Measurements from ENCODE around the gene MLLT10. TPM values are rescaled to one million over a fixed set of nuclear protein-coding genes. Genes with fewer than 3 reads are reported as not detected.

Gene MLLT10
- total and polyA plus RNA-seq, 4 donors = 23.1 to 55.5 (median 32.6) TPM

DNA sequence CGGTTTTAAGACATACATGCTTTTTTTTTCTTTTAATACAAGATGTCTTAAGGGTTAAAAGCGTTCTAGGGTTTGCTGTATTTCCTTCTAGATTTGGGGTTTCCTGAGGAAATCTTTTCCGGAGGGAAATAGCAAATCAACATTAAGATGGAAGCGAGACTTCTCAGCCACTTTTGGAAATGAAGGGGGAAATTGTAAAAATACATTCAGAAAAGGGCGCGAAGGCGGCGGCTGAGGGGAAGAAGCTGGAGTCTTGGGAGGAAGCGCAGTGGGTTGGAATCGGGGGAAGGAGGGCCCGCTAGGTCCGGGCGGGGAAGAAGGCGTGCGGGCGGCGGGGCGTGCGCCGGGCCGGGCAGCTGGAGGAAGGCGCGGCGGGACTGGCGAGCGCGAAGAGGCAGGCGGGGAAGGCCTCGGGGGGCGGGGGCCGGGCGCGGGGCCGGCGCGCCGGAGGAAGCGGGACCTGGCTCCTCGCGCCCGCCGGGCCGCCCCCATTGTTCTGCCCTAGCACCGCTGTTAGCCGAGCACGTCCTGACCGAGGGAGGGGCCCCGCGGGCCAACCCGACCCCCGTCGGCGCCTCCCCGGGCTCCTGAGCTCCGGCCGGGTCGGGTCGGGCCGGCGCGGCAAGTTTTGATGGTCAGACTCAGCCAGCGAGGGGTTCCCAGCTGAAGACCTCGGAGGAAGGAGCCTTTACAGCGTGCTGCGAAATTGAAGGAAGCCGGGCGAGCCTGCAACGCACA is 7.0 kb upstream of the MLLT10 start:
- DNase-seq (ENCODE audit: low read depth in 4 of 6, low spot score in 6 of 6) = peak in 4 of 6 donors; percentile 39 to 84 (median 66)
- Histone ChIP-seq H3K9me3 (ENCODE audit: control insufficient read depth, insufficient read depth, low read length) (no peaks in the 10 kb centered on the region), H3K4me1 (ENCODE audit: control insufficient read depth, insufficient read depth, low read length) (peaks cover 3% of the 10 kb centered on the region), H3K36me3 (ENCODE audit: control insufficient read depth, insufficient read depth, low read length) (no peaks in the 10 kb centered on the region), H3K4me3 (ENCODE audit: low read depth, low read length) (peak overlapping the region; percentile 69), H3K27ac (ENCODE audit: low read depth, low read length) (peak overlapping the region; percentile 98), H3K27me3 (ENCODE audit: control insufficient read depth, insufficient read depth, low read length) (no peaks in the 10 kb centered on the region)
- under 1% methylated on average over 66 of the region's 68 CpGs for WGBS (ENCODE audit: insufficient coverage)

DNA sequence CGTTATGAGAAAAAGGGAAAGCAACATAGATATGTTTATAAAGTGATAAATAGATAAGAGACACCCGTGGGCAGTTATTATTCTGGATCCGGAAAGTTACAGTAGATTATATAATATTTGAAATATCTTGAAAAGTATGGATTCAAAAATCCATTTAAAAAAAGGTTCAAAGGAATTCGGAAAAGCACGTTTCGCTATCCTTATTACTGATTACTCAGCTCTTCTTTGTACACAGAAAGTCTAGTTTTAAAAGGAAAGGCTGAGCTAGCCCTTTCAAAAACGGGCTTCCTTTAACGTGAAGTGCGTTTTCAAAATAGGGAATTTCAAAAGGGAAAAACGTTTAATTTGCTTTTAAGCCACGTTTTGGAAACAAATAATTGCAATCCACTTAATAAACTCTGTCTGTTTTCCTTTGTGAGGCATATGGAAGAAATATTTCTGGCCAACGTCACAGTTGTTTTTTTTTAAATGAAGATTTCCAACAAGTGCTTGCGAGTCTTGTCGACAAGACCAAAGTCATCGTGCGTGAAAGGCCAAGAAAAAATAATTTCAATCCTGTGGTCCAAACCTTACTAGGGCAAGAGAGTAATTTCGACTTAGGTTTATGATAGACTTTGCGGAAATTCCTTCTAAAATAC is 6.3 kb upstream of the MLLT10 start:
- H3K36me3 ChIP-seq (ENCODE audit: control insufficient read depth, insufficient read depth, low read length) = no peaks in the 10 kb centered on the region
- H3K4me3 ChIP-seq (ENCODE audit: low read depth, low read length) = peak overlapping the region; percentile 69
- H3K27ac ChIP-seq (ENCODE audit: low read depth, low read length) = peak overlapping the region; percentile 98
- H3K27me3 ChIP-seq (ENCODE audit: control insufficient read depth, insufficient read depth, low read length) = no peaks in the 10 kb centered on the region
- peaks cover 3% of the 10 kb centered on the region for H3K4me1 ChIP-seq (ENCODE audit: control insufficient read depth, insufficient read depth, low read length)
- H3K9me3 ChIP-seq (ENCODE audit: control insufficient read depth, insufficient read depth, low read length) = no peaks in the 10 kb centered on the region
- DNase-seq (ENCODE audit: low read depth in 4 of 6, low spot score in 6 of 6) = peak in 4 of 6 donors; percentile 47 to 79 (median 70)
- 31% methylated on average over 6 of the region's 18 CpGs for WGBS (ENCODE audit: insufficient coverage)

GRCh38 chr10:21528236-21529031 is 5.6 kb upstream of the MLLT10 start:
- peaks cover 3% of the 10 kb centered on the region for H3K4me1 ChIP-seq (ENCODE audit: control insufficient read depth, insufficient read depth, low read length)
- no CpG with 5 or more reads among the region's 8 CpGs for WGBS (ENCODE audit: insufficient coverage)
- H3K27me3 ChIP-seq (ENCODE audit: control insufficient read depth, insufficient read depth, low read length) = no peaks in the 10 kb centered on the region
- H3K9me3 ChIP-seq (ENCODE audit: control insufficient read depth, insufficient read depth, low read length) = no peaks in the 10 kb centered on the region
- peak overlapping the region; percentile 98 for H3K27ac ChIP-seq (ENCODE audit: low read depth, low read length)
- DNase-seq (ENCODE audit: low read depth in 4 of 6, low spot score in 6 of 6) = peak in 4 of 6 donors; percentile 43 to 78 (median 68)
- no peaks in the 10 kb centered on the region for H3K36me3 ChIP-seq (ENCODE audit: control insufficient read depth, insufficient read depth, low read length)
- H3K4me3 ChIP-seq (ENCODE audit: low read depth, low read length) = peak overlapping the region; percentile 69

- no CpG with 5 or more reads among the region's 9 CpGs for WGBS (ENCODE audit: insufficient coverage)
- Histone ChIP-seq H3K36me3 (ENCODE audit: control insufficient read depth, insufficient read depth, low read length) (no peaks in the 10 kb centered on the region), H3K9me3 (ENCODE audit: control insufficient read depth, insufficient read depth, low read length) (no peaks in the 10 kb centered on the region), H3K4me3 (ENCODE audit: low read depth, low read length) (peak overlapping the region; percentile 69), H3K4me1 (ENCODE audit: control insufficient read depth, insufficient read depth, low read length) (peaks cover 3% of the 10 kb centered on the region), H3K27me3 (ENCODE audit: control insufficient read depth, insufficient read depth, low read length) (no peaks in the 10 kb centered on the region), H3K27ac (ENCODE audit: low read depth, low read length) (peak overlapping the region; percentile 98)
- peak in 4 of 6 donors; percentile 24 to 69 (median 49) for DNase-seq (ENCODE audit: low read depth in 4 of 6, low spot score in 6 of 6)
Measured at GRCh38 chr10:21529032-21529910, 4.8 kb upstream of the MLLT10 start.

- no peak overlapping the region for H3K27ac ChIP-seq (ENCODE audit: low read depth, low read length)
- peaks cover 1% of the 10 kb centered on the region for H3K36me3 ChIP-seq (ENCODE audit: control insufficient read depth, insufficient read depth, low read length)
- no CpG with 5 or more reads among the region's 1 CpG for WGBS (ENCODE audit: insufficient coverage)
- peak in 2 of 6 donors; percentile 0 to 11 for DNase-seq (ENCODE audit: low read depth in 4 of 6, low spot score in 6 of 6)
- H3K4me1 ChIP-seq (ENCODE audit: control insufficient read depth, insufficient read depth, low read length) = peaks cover 4% of the 10 kb centered on the region
- H3K27me3 ChIP-seq (ENCODE audit: control insufficient read depth, insufficient read depth, low read length) = no peaks in the 10 kb centered on the region
- H3K9me3 ChIP-seq (ENCODE audit: control insufficient read depth, insufficient read depth, low read length) = no peaks in the 10 kb centered on the region
- no peak overlapping the region for H3K4me3 ChIP-seq (ENCODE audit: low read depth, low read length)
Measured at GRCh38 chr10:21530168-21530567, 3.9 kb upstream of the MLLT10 start.

DNA sequence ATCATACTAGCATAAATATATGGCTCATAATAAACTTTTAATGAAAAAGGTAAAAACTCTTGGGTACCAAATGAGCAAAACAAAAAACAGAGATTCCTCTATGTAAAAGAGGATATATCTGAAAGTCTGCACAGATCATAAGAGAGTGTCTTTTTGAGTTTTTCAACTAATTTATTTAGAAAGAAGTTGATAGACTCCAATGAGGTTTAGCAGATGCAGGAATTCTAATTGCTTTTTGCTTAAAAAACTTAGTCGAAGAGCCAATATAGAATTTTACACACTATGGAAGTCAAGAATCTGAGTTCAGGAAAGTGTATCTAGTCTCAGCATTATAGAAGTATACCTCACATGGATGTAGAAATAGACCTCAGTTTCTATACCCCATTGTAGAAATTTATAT is 3.4 kb upstream of the MLLT10 start:
- H3K9me3 ChIP-seq (ENCODE audit: control insufficient read depth, insufficient read depth, low read length) = no peaks in the 10 kb centered on the region
- H3K36me3 ChIP-seq (ENCODE audit: control insufficient read depth, insufficient read depth, low read length) = peaks cover 3% of the 10 kb centered on the region
- no peak overlapping the region for H3K4me3 ChIP-seq (ENCODE audit: low read depth, low read length)
- WGBS (ENCODE audit: insufficient coverage) = no CpG with 5 or more reads among the region's 1 CpG
- H3K27ac ChIP-seq (ENCODE audit: low read depth, low read length) = no peak overlapping the region
- peaks cover 4% of the 10 kb centered on the region for H3K4me1 ChIP-seq (ENCODE audit: control insufficient read depth, insufficient read depth, low read length)
- DNase-seq (ENCODE audit: low read depth in 4 of 6, low spot score in 6 of 6) = peak in 4 of 6 donors; percentile 3 to 33 (median 12)
- H3K27me3 ChIP-seq (ENCODE audit: control insufficient read depth, insufficient read depth, low read length) = no peaks in the 10 kb centered on the region

DNA sequence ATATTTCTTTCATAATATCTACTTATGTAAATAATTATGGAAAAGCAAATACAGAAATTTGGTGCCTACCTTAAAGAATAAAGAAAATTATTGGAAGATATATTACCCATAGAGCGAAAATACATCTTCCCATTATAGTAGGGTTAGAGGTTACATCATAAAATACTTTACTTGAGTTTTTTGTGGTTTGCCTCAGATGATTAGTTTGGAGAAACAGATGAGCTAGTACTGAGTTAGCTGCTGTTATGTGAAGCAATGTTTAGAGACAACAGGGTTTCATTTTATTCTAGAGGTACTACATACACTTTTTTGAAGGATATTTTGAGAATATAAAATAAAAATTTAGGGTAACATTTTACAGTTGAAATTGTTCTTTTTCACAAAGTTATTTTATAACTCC is 2.9 kb upstream of the MLLT10 start:
- Histone ChIP-seq H3K36me3 (ENCODE audit: control insufficient read depth, insufficient read depth, low read length) (peaks cover 5% of the 10 kb centered on the region), H3K27ac (ENCODE audit: low read depth, low read length) (no peak overlapping the region), H3K4me3 (ENCODE audit: low read depth, low read length) (no peak overlapping the region), H3K4me1 (ENCODE audit: control insufficient read depth, insufficient read depth, low read length) (peaks cover 8% of the 10 kb centered on the region), H3K27me3 (ENCODE audit: control insufficient read depth, insufficient read depth, low read length) (no peaks in the 10 kb centered on the region), H3K9me3 (ENCODE audit: control insufficient read depth, insufficient read depth, low read length) (no peaks in the 10 kb centered on the region)
- WGBS (ENCODE audit: insufficient coverage) = no CpG with 5 or more reads among the region's 1 CpG
- DNase-seq (ENCODE audit: low read depth in 4 of 6, low spot score in 6 of 6) = peak in 4 of 6 donors; percentile 1 to 18 (median 8)

GRCh38 chr10:21532694-21533466 is 1.2 kb upstream of the MLLT10 start:
- Histone ChIP-seq H3K4me3 (ENCODE audit: low read depth, low read length) (peak overlapping the region; percentile 83), H3K27me3 (ENCODE audit: control insufficient read depth, insufficient read depth, low read length) (no peaks in the 10 kb centered on the region), H3K36me3 (ENCODE audit: control insufficient read depth, insufficient read depth, low read length) (peaks cover 13% of the 10 kb centered on the region), H3K9me3 (ENCODE audit: control insufficient read depth, insufficient read depth, low read length) (no peaks in the 10 kb centered on the region), H3K27ac (ENCODE audit: low read depth, low read length) (peak overlapping the region; percentile 99), H3K4me1 (ENCODE audit: control insufficient read depth, insufficient read depth, low read length) (peaks cover 8% of the 10 kb centered on the region)
- 40% methylated on average over 3 of the region's 10 CpGs for WGBS (ENCODE audit: insufficient coverage)
- DNase-seq (ENCODE audit: low read depth in 4 of 6, low spot score in 6 of 6) = peak in 3 of 6 donors; percentile 9 to 36 (median 19)

Data from spinal cord (tissue), 10 donors.